Natural killer cell (primary cell): Measurements from ENCODE around the gene RBL2. TPM values are rescaled to one million over a fixed set of nuclear protein-coding genes. Genes with fewer than 3 reads are reported as not detected.
"Not testable (repeated sequence)": the region's sequence is repeated elsewhere in the genome, so short reads cannot be mapped to it uniquely, and the experiment has no call there.

ENCODE experiments used
- ATAC-seq, 3 donors: fragments of 150-1000 bp in 2 of 3; fragments of 200-7000 bp in 1 of 3; cut with Tn5 transposase; 1 replicate in 1 of 3; 2 replicates in 2 of 3; pipeline ENCODE4 v1.10.0; 2021; ENCODE audit warnings: mild to moderate bottlenecking in 2 of 3, moderate library complexity in 2 of 3
- DNase-seq, 2 donors: peaks; one replicate each; pipeline versions ENCODE4 v3.0.0 to v3.0.0-alpha.2; 2013 to 2021; ENCODE audit warnings: mixed read lengths in 1 of 2
- H3K27ac ChIP-seq: one replicate; pipeline ENCODE4 v1.5.1; 2013; ENCODE audit warnings: mild to moderate bottlenecking, low read length
- H3K27me3 ChIP-seq: one replicate; pipeline ENCODE4 v1.6.1; 2013; ENCODE audit warnings: low read length; ENCODE audit not compliant: control insufficient read depth, insufficient read depth
- H3K36me3 ChIP-seq: one replicate; pipeline ENCODE4 v1.6.1; 2013; ENCODE audit warnings: low read length; ENCODE audit not compliant: control insufficient read depth, insufficient read depth
- H3K4me1 ChIP-seq: one replicate; pipeline ENCODE4 v1.6.1; 2013; ENCODE audit warnings: low read length; ENCODE audit not compliant: control insufficient read depth, insufficient read depth
- H3K4me3 ChIP-seq: one replicate; pipeline ENCODE4 v1.5.1; 2013; ENCODE audit warnings: low read length
- H3K9me3 ChIP-seq: one replicate; pipeline ENCODE4 v1.6.1; 2013; ENCODE audit warnings: low read length; ENCODE audit not compliant: control insufficient read depth, insufficient read depth
- H3K27ac Mint-ChIP-seq, 2 donors: one replicate each; pipeline ENCODE4 v1.8.0; 2022; ENCODE audit warnings: mild to moderate bottlenecking in 2 of 2, mixed read lengths in 2 of 2, moderate library complexity in 1 of 2
- H3K27me3 Mint-ChIP-seq, 2 donors: one replicate each; pipeline ENCODE4 v1.8.0; 2022; ENCODE audit warnings: low read depth in 2 of 2, mixed read lengths in 2 of 2
- H3K36me3 Mint-ChIP-seq: one replicate; pipeline ENCODE4 v1.8.0; 2022; ENCODE audit warnings: mixed read lengths
- H3K4me1 Mint-ChIP-seq, 2 donors: one replicate each; pipeline ENCODE4 v1.8.0; 2022; ENCODE audit warnings: mixed read lengths in 2 of 2
- H3K4me3 Mint-ChIP-seq: one replicate; pipeline ENCODE4 v1.8.0; 2022; ENCODE audit warnings: mild to moderate bottlenecking, moderate library complexity, mixed read lengths
- H3K9me3 Mint-ChIP-seq, 2 donors: one replicate each; pipeline ENCODE4 v1.8.0; 2022; ENCODE audit warnings: mixed read lengths in 2 of 2
- CTCF ChIP-seq: fragments of 200-600 bp; IDR thresholded peaks from one replicate; pipeline ENCODE4 v1.8.0; 2022; ENCODE audit warnings: antibody characterized with exemption
- WGBS: methylation state at CpG from one replicate; pipeline ENCODE4 v1.1.7; 2013; ENCODE audit warnings: missing lambda C conversion rate; ENCODE audit not compliant: insufficient coverage; 5-methylcytosine and 5-hydroxymethylcytosine counted together
- intact Hi-C: fragments of 100-400 bp; cut with micrococcal nuclease; formaldehyde crosslinking; loops from one replicate; pipeline ENCODE4 v1.14.2; 2022
- total RNA-seq, 4 donors: library from RNA; stranded (reverse); fragments of 120-200 nt in 1 of 4; gene quantifications; one replicate each; pipeline versions ENCODE4 v1.2.3 to v1.2.4, GENCODE V29; 2013 to 2022

The RBL2 gene
- total RNA-seq, 3 donors from 2014 or later (not counting 1 experiment from before 2014, with no cell fraction given) = 140 to 222 (median 175) TPM

- intact Hi-C loops = no loop called here
- no peak for TF ChIP-seq CTCF
- Histone ChIP-seq H3K9me3 (no peaks in the 10 kb centered on the region), H3K4me3 (no peak overlapping the region), H3K27me3 (no peaks in the 10 kb centered on the region), H3K36me3 (no peaks in the 10 kb centered on the region), H3K4me1 (no peaks in the 10 kb centered on the region), H3K27ac (no peak overlapping the region)
- no peak for ATAC-seq
- Mint-ChIP-seq H3K4me1 (peaks cover 0 to 4% of the 10 kb centered on the region in 2 donors), H3K9me3 (no peaks in the 10 kb centered on the region), H3K27me3 (peaks cover 2 to 8% of the 10 kb centered on the region in 2 donors), H3K27ac (no peak overlapping the region), H3K4me3 (no peak overlapping the region), H3K36me3 (no peaks in the 10 kb centered on the region)
- DNase-seq = no peak
- WGBS = over 99% methylated on average over 7 of the region's 7 CpGs
Measured at GRCh38 chr16:53417976-53418375, 16.3 kb upstream of the RBL2 start.

GRCh38 chr16:53419383-53419709, 14.9 kb upstream of the RBL2 start:
- H3K4me3 Mint-ChIP-seq, H3K27ac Mint-ChIP-seq, H3K36me3 Mint-ChIP-seq, H3K9me3 ChIP-seq, H3K27me3 ChIP-seq, H3K27ac ChIP-seq, H3K4me3 ChIP-seq, H3K27me3 Mint-ChIP-seq, H3K4me1 ChIP-seq, H3K4me1 Mint-ChIP-seq, H3K9me3 Mint-ChIP-seq, intact Hi-C loops, ATAC-seq, DNase-seq, H3K36me3 ChIP-seq: not testable (repeated sequence)
- no CpG with 5 or more reads among the region's 2 CpGs for WGBS

- Mint-ChIP-seq H3K36me3 (peaks cover 7% of the 10 kb centered on the region), H3K9me3 (no peaks in the 10 kb centered on the region), H3K4me1 (no peaks in the 10 kb centered on the region), H3K27me3 (no peaks in the 10 kb centered on the region), H3K4me3 (no peak overlapping the region), H3K27ac (no peak overlapping the region)
- Histone ChIP-seq H3K9me3 (peaks cover 7% of the 10 kb centered on the region), H3K36me3 (no peaks in the 10 kb centered on the region), H3K27ac (no peak overlapping the region), H3K4me1 (no peaks in the 10 kb centered on the region), H3K4me3 (no peak overlapping the region), H3K27me3 (no peaks in the 10 kb centered on the region)
- over 99% methylated on average over 24 of the region's 24 CpGs for WGBS
- DNase-seq (no peak), ATAC-seq (no peak)
- no peak for TF ChIP-seq CTCF
- intact Hi-C loops = no loop called here
Measured at GRCh38 chr16:53421248-53421647, 13.0 kb upstream of the RBL2 start.

- H3K9me3 Mint-ChIP-seq, ATAC-seq, H3K36me3 ChIP-seq, H3K4me1 Mint-ChIP-seq, H3K4me3 Mint-ChIP-seq, DNase-seq, H3K4me3 ChIP-seq, H3K36me3 Mint-ChIP-seq, H3K27ac ChIP-seq, H3K4me1 ChIP-seq, H3K27me3 ChIP-seq, intact Hi-C loops, H3K27ac Mint-ChIP-seq, H3K27me3 Mint-ChIP-seq, H3K9me3 ChIP-seq: not testable (repeated sequence)
- WGBS = 100% methylated on average over 1 of the region's 1 CpG
Measured at GRCh38 chr16:53423968-53424367, 10.3 kb upstream of the RBL2 start.

GRCh38 chr16:53428681-53429080, 5.6 kb upstream of the RBL2 start:
- Histone ChIP-seq H3K27ac (no peak overlapping the region), H3K4me1 (peaks cover 2% of the 10 kb centered on the region), H3K9me3 (peaks cover 3% of the 10 kb centered on the region), H3K27me3 (no peaks in the 10 kb centered on the region), H3K4me3 (no peak overlapping the region), H3K36me3 (no peaks in the 10 kb centered on the region)
- Mint-ChIP-seq H3K27ac (no peak overlapping the region), H3K4me1 (peaks cover 0 to 2% of the 10 kb centered on the region in 2 donors), H3K4me3 (no peak overlapping the region), H3K36me3 (peaks cover 6% of the 10 kb centered on the region), H3K27me3 (no peaks in the 10 kb centered on the region), H3K9me3 (no peaks in the 10 kb centered on the region)
- TF ChIP-seq CTCF = no peak
- 87% methylated on average over 2 of the region's 3 CpGs for WGBS
- intact Hi-C loops = no loop called here
- ATAC-seq = no peak
- DNase-seq = no peak
